Vagina (tissue), 2 donors: ENCODE measurements around the gene IMPA2.

ENCODE experiments used
- CTCF ChIP-seq, 3 experiments: fragments of 450-650 bp in 2 of 3; fragments of 200-600 bp in 1 of 3; sonication (generic) in 1 of 3; IDR thresholded peaks; one replicate each; pipeline ENCODE4 v1.5.1; 2017 to 2019; ENCODE audit warnings: antibody characterized with exemption in 3 of 3, mild to moderate bottlenecking in 2 of 3, moderate library complexity in 2 of 3
- POLR2A ChIP-seq, 2 donors: fragments of 450-650 bp; IDR thresholded peaks; one replicate each; pipeline ENCODE4 v1.6.1; 2017; ENCODE audit warnings: antibody characterized with exemption in 2 of 2, mild to moderate bottlenecking in 2 of 2, moderate library complexity in 2 of 2
- POLR2AphosphoS5 ChIP-seq, 2 donors: sonication (generic); formaldehyde crosslinking; IDR thresholded peaks; one replicate each; pipeline ENCODE4 v1.9.0; 2017; ENCODE audit warnings: antibody characterized with exemption in 2 of 2, mild to moderate bottlenecking in 2 of 2, low read depth in 1 of 2; ENCODE audit not compliant: insufficient read depth in 1 of 2

GRCh38 chr18:11991021-11991795 lies 9.9 kb downstream of the IMPA2 start:
- no peak for TF ChIP-seq CTCF (IDR thresholded peaks at IDR 0.05)
- no peak for TF ChIP-seq POLR2A (IDR thresholded peaks at IDR 0.05)
- TF ChIP-seq POLR2AphosphoS5 (IDR thresholded peaks at IDR 0.05; ENCODE audit: insufficient read depth in 1 of 2, low read depth in 1 of 2): no peak
